MG63 (cell line): ENCODE data around the gene TCF12. TPM values are rescaled to one million over a fixed set of nuclear protein-coding genes. Genes with fewer than 3 reads are reported as not detected.
A peak's percentile ranks its signal among the peaks of the same experiment; 100 is the strongest.

Experiments
- DNase-seq: peaks from one replicate; pipeline ENCODE4 v3.0.0-alpha.2; 2020
- H3K27me3 ChIP-seq: fragments of 250-450 bp; sonication (Bioruptor Pico); 2 replicates; pipeline ENCODE4 v1.5.1; 2020; ENCODE audit warnings: mild to moderate bottlenecking, moderate library complexity
- H3K36me3 ChIP-seq: fragments of 250-450 bp; sonication (Bioruptor Pico); 2 replicates; pipeline ENCODE4 v1.5.1; 2020; ENCODE audit warnings: mild to moderate bottlenecking, moderate library complexity
- H3K4me3 ChIP-seq: fragments of 250-450 bp; sonication (Bioruptor Pico); 2 replicates; pipeline ENCODE4 v1.5.1; 2020; ENCODE audit warnings: mild to moderate bottlenecking, moderate library complexity
- H3K9me3 ChIP-seq: fragments of 250-450 bp; sonication (Bioruptor Pico); 2 replicates; pipeline ENCODE4 v1.5.1; 2020; ENCODE audit warnings: mild to moderate bottlenecking, moderate library complexity
- total RNA-seq: library from RNA; depleted of rRNA; stranded (reverse); fragments of >200 nt; shearing (Covaris generic); gene quantifications from 2 replicates; pipeline ENCODE4 v1.2.3, GENCODE V29; 2014; ENCODE audit warnings: low replicate concordance

TCF12 gene
- total RNA-seq, 1 experiment from 2014 or later: 48.8 TPM

- Histone ChIP-seq H3K36me3 (peaks cover 30% of the 10 kb centered on the region), H3K4me3 (no peak overlapping the region), H3K27me3 (no peaks in the 10 kb centered on the region), H3K9me3 (no peaks in the 10 kb centered on the region)
- DNase-seq: no peak
These were observed 370.6 kb downstream of the TCF12 start for GRCh38 chr15:57288926-57289580.

- H3K27me3 ChIP-seq: no peaks in the 10 kb centered on the region
- peaks cover 27% of the 10 kb centered on the region for H3K36me3 ChIP-seq
- no peak overlapping the region for H3K4me3 ChIP-seq
- DNase-seq: no peak
- no peaks in the 10 kb centered on the region for H3K9me3 ChIP-seq
These were observed 371.7 kb downstream of the TCF12 start for GRCh38 chr15:57290187-57290586.

GRCh38 chr15:57290826-57291225, 372.4 kb downstream of the TCF12 start:
- Histone ChIP-seq H3K27me3 (no peaks in the 10 kb centered on the region), H3K36me3 (peaks cover 24% of the 10 kb centered on the region), H3K4me3 (no peak overlapping the region), H3K9me3 (no peaks in the 10 kb centered on the region)
- DNase-seq: no peak

GRCh38 chr15:57296473-57297162, 378.2 kb downstream of the TCF12 start:
- no peak for DNase-seq
- Histone ChIP-seq H3K36me3 (no peaks in the 10 kb centered on the region; the same call in 1 of the 2 replicates), H3K4me3 (no peak overlapping the region), H3K9me3 (no peaks in the 10 kb centered on the region), H3K27me3 (no peaks in the 10 kb centered on the region)

GRCh38 chr15:57297163-57297593, 378.7 kb downstream of the TCF12 start:
- no peaks in the 10 kb centered on the region; the same call in 1 of the 2 replicates for H3K36me3 ChIP-seq

GRCh38 chr15:57297630-57298029, 379.2 kb downstream of the TCF12 start:
- DNase-seq: no peak
- Histone ChIP-seq H3K9me3 (no peaks in the 10 kb centered on the region), H3K4me3 (no peak overlapping the region), H3K27me3 (no peaks in the 10 kb centered on the region), H3K36me3 (no peaks in the 10 kb centered on the region)

More at GRCh38 chr15:57297163-57297593, 378.7 kb downstream of the TCF12 start:
- Histone ChIP-seq H3K9me3 (no peaks in the 10 kb centered on the region), H3K27me3 (no peaks in the 10 kb centered on the region), H3K4me3 (no peak overlapping the region)
- DNase-seq: no peak

GRCh38 chr15:57298204-57298603, 379.8 kb downstream of the TCF12 start:
- Histone ChIP-seq H3K9me3 (no peaks in the 10 kb centered on the region), H3K4me3 (no peak overlapping the region), H3K36me3 (no peaks in the 10 kb centered on the region)

GRCh38 chr15:57298843-57299550, 380.6 kb downstream of the TCF12 start:
- Histone ChIP-seq H3K36me3 (no peaks in the 10 kb centered on the region), H3K27me3 (no peaks in the 10 kb centered on the region), H3K9me3 (no peaks in the 10 kb centered on the region), H3K4me3 (no peak overlapping the region)
- no peak for DNase-seq

More at GRCh38 chr15:57298204-57298603, 379.8 kb downstream of the TCF12 start:
- no peak for DNase-seq
- H3K27me3 ChIP-seq: no peaks in the 10 kb centered on the region

GRCh38 chr15:57301307-57301706, 382.9 kb downstream of the TCF12 start:
- no peak for DNase-seq
- no peak overlapping the region for H3K4me3 ChIP-seq
- no peaks in the 10 kb centered on the region for H3K36me3 ChIP-seq
- no peaks in the 10 kb centered on the region for H3K9me3 ChIP-seq
- H3K27me3 ChIP-seq: no peaks in the 10 kb centered on the region

- H3K4me3 ChIP-seq: no peak overlapping the region
- no peak for DNase-seq
These were observed 384.3 kb downstream of the TCF12 start for GRCh38 chr15:57302640-57303257.

GRCh38 chr15:57305009-57305408, 386.6 kb downstream of the TCF12 start:
- no peaks in the 10 kb centered on the region for H3K9me3 ChIP-seq
- no peaks in the 10 kb centered on the region for H3K27me3 ChIP-seq
- H3K36me3 ChIP-seq: no peaks in the 10 kb centered on the region
- H3K4me3 ChIP-seq: no peak overlapping the region
- DNase-seq: no peak

More at GRCh38 chr15:57302640-57303257, 384.3 kb downstream of the TCF12 start:
- Histone ChIP-seq H3K27me3 (no peaks in the 10 kb centered on the region), H3K9me3 (no peaks in the 10 kb centered on the region), H3K36me3 (no peaks in the 10 kb centered on the region)

- no peaks in the 10 kb centered on the region for H3K9me3 ChIP-seq
- DNase-seq: peak; percentile 81
- peak overlapping the region; percentile 42 for H3K4me3 ChIP-seq
- H3K36me3 ChIP-seq: no peaks in the 10 kb centered on the region
- H3K27me3 ChIP-seq: no peaks in the 10 kb centered on the region
These were observed 387.9 kb downstream of the TCF12 start for GRCh38 chr15:57306161-57306943.

- no peak for DNase-seq
- Histone ChIP-seq H3K36me3 (no peaks in the 10 kb centered on the region), H3K9me3 (no peaks in the 10 kb centered on the region), H3K4me3 (peak overlapping the region; percentile 42), H3K27me3 (no peaks in the 10 kb centered on the region)
These were observed 388.5 kb downstream of the TCF12 start for GRCh38 chr15:57306944-57307411.

- no peaks in the 10 kb centered on the region for H3K27me3 ChIP-seq
- DNase-seq: no peak
These were observed 389.2 kb downstream of the TCF12 start for GRCh38 chr15:57307527-57308169.

GRCh38 chr15:57308170-57308545, 389.7 kb downstream of the TCF12 start:
- H3K4me3 ChIP-seq: no peak overlapping the region
- H3K27me3 ChIP-seq: no peaks in the 10 kb centered on the region
- no peaks in the 10 kb centered on the region for H3K36me3 ChIP-seq
- DNase-seq: no peak
- no peaks in the 10 kb centered on the region for H3K9me3 ChIP-seq

More at GRCh38 chr15:57307527-57308169, 389.2 kb downstream of the TCF12 start:
- H3K36me3 ChIP-seq: no peaks in the 10 kb centered on the region
- H3K9me3 ChIP-seq: no peaks in the 10 kb centered on the region
- no peak overlapping the region for H3K4me3 ChIP-seq
